ENCODE data around the gene C1QL1. TPM values are rescaled to one million over a fixed set of nuclear protein-coding genes. Genes with fewer than 3 reads are reported as not detected.

The C1QL1 gene
- total and polyA plus RNA-seq, 5 experiments from 2014 or later, result not detected

DNA sequence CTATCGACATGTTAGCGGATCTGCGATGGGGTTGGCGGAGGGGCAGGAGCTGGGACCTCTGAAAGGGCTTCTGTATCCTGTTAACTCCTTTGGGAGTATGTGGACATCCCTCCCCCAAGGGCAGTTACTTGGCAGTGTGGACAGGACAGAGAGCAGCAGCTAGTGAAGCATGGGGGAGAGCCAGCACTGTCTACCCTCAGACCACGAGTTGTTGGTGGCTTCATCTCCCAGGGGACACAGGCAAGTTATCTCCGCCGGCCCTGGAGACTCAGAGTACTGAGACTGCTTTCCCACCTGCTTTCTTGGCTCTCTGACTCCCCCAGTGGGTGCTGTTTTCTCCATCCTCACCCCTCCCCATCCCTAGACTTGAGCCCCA is 47.5 kb downstream of the C1QL1 start:
- peaks cover 1 to 30% (median 13%) of the 10 kb centered on the region in 5 donors for H3K27me3 Mint-ChIP-seq
- peak overlapping the region in 1 of 10 donors; percentile 21 for H3K27ac Mint-ChIP-seq
- no peaks in the 10 kb centered on the region for H3K9me3 Mint-ChIP-seq
- no peak for ATAC-seq
- H3K36me3 Mint-ChIP-seq, result no peaks in the 10 kb centered on the region
- H3K4me1 Mint-ChIP-seq, result no peaks in the 10 kb centered on the region
- peak in 1 of 10 donors; percentile 43 for DNase-seq
- POLR2A ChIA-PET, result interaction anchor here (0.8 to 1.0 kb wide), 2 partner anchors 215 to 228 kb away, joined by 3 to 6 read pairs; partner anchors contain the start of genes ACBD4 and HEXIM1
- no peak overlapping the region for H3K4me3 Mint-ChIP-seq

- DNase-seq (peak in 9 of 10 donors; percentile 27 to 78 (median 48)), ATAC-seq (peak; percentile 89 to 98)
- peak overlapping the region in 1 of 10 donors; percentile 22 for H3K4me3 Mint-ChIP-seq
- peak overlapping the region in 1 of 10 donors; percentile 21 for H3K27ac Mint-ChIP-seq
- no peaks in the 10 kb centered on the region for H3K36me3 Mint-ChIP-seq
- no peaks in the 10 kb centered on the region for H3K9me3 Mint-ChIP-seq
- POLR2A ChIA-PET, result interaction anchor here (0.6 to 1.0 kb wide), 3 partner anchors 129 to 228 kb away, joined by 3 to 6 read pairs (median 3); partner anchors contain the start of genes ACBD4 and HEXIM1
- peaks cover 1 to 36% (median 13%) of the 10 kb centered on the region in 5 donors for H3K27me3 Mint-ChIP-seq
- H3K4me1 Mint-ChIP-seq, result no peaks in the 10 kb centered on the region
These were observed 48.1 kb downstream of the C1QL1 start for GRCh38 chr17:44919885-44920564.

DNA sequence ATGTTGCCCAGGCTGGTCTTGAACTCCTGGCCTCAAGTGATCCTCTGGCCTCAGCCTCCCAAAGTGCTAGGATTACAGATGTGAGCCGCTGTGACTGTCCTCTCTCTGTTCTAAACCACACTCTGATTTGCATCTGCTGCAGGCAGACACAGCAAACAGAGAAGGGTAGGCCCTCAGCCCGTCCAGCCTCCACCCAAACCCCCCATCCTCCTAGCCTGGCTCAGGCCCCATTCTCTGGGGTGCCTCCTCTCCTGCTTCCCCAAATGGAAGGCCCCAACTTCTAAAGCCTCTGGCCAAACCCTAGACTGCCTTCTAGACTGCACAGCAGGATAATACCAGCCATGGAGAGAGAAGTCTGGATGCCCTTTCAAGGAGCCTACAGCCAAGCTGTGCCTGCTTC is 48.7 kb downstream of the C1QL1 start:
- Mint-ChIP-seq H3K9me3 (no peaks in the 10 kb centered on the region), H3K4me1 (no peaks in the 10 kb centered on the region), H3K36me3 (no peaks in the 10 kb centered on the region), H3K27me3 (peaks cover 1 to 42% (median 13%) of the 10 kb centered on the region in 5 donors), H3K27ac (no peak overlapping the region), H3K4me3 (no peak overlapping the region)
- DNase-seq, result peak in 1 of 10 donors; percentile 8
- POLR2A ChIA-PET, result interaction anchor here (0.6 to 1.0 kb wide), 2 partner anchors 130 to 229 kb away, joined by 3 to 6 read pairs; partner anchors contain the start of gene HEXIM1
- no peak for ATAC-seq

DNA sequence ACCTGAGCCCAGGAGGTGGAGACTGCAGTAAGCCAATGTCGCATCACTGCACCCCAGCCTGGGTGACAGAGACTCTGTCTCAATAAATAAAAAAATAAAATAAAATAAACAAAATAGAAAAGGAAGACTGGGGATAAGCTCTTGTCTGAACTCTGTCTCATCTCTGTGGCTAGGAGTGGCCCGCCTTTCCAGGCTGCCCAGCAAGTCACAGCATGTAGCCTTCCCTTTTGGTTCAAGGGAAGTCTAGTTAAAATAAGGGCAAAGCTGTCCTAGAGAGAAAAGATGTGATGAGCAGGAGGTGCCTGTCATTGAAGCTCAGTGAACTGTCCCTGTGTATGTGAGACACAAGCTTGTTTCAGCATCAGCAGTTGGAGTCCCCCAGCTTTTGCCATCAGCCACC is 50.1 kb downstream of the C1QL1 start:
- DNase-seq (peak in 1 of 10 donors; percentile 30), ATAC-seq (no peak)
- Mint-ChIP-seq H3K9me3 (no peaks in the 10 kb centered on the region), H3K4me3 (no peak overlapping the region), H3K4me1 (peaks cover 0 to 6% (median under 1%) of the 10 kb centered on the region in 4 donors), H3K27ac (peak overlapping the region in 1 of 10 donors; percentile 43), H3K27me3 (peaks cover 3 to 56% (median 17%) of the 10 kb centered on the region in 5 donors), H3K36me3 (no peaks in the 10 kb centered on the region)
- POLR2A ChIA-PET, result no interaction called here

DNA sequence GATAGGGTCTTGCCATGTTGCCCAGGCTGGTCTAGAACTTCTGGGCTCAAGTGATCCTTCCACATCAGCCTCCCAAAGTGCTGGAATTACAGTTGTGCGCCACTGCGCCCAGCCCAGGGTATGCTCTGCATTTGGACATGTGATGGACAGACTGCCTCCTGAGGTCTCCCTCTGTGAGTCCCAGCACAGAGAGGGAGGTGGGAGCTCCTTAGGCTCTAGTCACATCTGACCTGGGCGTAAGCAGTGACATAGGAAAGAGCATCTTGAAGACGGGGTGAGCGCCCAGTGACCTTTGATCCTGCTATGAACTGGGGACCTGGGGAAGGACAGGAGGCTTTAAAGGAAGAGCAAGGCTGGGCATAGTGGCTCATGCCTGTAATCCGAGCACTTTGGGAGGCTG is 50.6 kb downstream of the C1QL1 start:
- POLR2A ChIA-PET, result no interaction called here
- ATAC-seq, result no peak

DNA sequence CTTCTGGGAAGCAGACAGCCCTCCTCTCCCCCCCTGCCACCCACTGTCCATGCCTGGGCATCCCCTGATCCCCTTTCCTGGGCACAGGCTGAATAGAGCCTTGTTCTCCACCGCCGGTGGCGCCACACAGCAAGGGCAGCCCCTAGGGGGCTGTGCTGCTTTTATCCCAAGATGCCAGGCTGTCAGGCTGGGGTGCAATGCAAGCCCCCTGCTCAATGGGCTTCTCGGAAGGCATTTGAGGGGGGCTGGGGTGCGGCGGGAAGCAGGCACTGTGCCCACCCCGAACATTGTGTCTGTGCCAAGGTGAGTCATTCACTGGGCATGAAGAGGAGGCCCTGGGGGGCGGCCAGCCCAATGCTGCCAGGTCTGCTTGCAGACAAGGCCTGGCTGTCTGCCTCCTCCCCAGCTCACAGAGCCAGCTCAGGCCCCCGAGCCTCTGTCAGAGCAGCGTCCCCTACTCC is 51.3 kb downstream of the C1QL1 start:
- H3K4me1 Mint-ChIP-seq, result peaks cover 2 to 12% (median 3%) of the 10 kb centered on the region in 4 donors
- H3K27me3 Mint-ChIP-seq, result peaks cover 7 to 67% (median 23%) of the 10 kb centered on the region in 5 donors
- POLR2A ChIA-PET, result no interaction called here
- H3K9me3 Mint-ChIP-seq, result no peaks in the 10 kb centered on the region
- H3K36me3 Mint-ChIP-seq, result no peaks in the 10 kb centered on the region
- no peak overlapping the region for H3K27ac Mint-ChIP-seq
- no peak for ATAC-seq
- no peak overlapping the region for H3K4me3 Mint-ChIP-seq
- peak in 1 of 10 donors; percentile 57 for DNase-seq

More for the DNA sequence above, 50.6 kb downstream of the C1QL1 start:
- H3K27me3 Mint-ChIP-seq, result peaks cover 5 to 61% (median 21%) of the 10 kb centered on the region in 5 donors
- peaks cover under 1 to 10% (median 1%) of the 10 kb centered on the region in 4 donors for H3K4me1 Mint-ChIP-seq
- peak overlapping the region in 1 of 10 donors; percentile 41 for H3K27ac Mint-ChIP-seq
- no peaks in the 10 kb centered on the region for H3K9me3 Mint-ChIP-seq
- H3K36me3 Mint-ChIP-seq, result no peaks in the 10 kb centered on the region
- DNase-seq, result no peak
- no peak overlapping the region for H3K4me3 Mint-ChIP-seq

DNA sequence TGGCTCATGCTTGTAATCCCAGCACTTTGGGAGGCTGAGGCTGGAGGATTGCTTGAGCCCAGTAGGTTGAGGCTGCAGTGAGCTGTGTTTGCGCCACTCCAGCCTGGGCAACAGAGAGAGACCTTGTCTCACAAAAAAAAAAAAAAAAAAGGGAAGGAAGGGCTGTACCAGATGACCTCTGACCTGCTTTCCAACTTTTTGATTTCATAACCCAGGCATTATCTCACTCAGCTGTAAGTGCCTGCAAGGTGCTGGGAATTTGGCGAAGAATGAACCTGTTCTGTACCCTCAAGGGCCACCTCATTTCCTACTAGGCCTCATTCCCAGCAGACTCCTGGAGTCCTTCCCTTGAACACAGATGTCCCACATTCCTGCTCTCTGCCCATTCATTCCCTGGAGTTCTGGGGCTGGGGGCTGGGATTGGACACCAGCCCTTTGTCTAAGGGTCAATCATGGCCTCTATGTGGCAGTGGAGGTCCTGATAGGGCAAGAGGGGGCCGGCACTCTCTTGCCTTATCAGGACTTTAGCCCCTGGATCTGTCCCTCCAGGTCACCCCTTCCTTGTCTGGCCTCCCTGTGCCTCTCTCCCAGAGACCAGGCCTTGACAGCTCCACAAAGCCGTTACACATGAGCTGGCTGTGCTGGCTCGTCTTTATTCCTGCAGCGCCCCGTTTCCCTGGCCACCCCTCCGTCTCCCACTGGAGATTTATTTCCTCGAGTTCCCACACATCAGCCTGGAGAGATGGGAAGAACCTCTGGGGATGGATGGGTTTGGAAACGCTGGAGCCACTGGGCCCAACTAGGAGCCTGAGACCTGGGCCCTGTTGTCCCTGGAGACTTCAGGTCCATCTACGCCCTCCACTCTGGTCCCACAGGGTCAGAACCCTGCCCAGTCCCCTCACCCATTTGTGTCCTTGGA is 52.0 kb downstream of the C1QL1 start:
- POLR2A ChIA-PET, result no interaction called here
- DNase-seq, result peak in 1 of 10 donors; percentile 58
- no peak overlapping the region for H3K4me3 Mint-ChIP-seq
- peaks cover 7 to 66% (median 23%) of the 10 kb centered on the region in 5 donors for H3K27me3 Mint-ChIP-seq
- H3K9me3 Mint-ChIP-seq, result no peaks in the 10 kb centered on the region
- H3K36me3 Mint-ChIP-seq, result no peaks in the 10 kb centered on the region
- H3K4me1 Mint-ChIP-seq, result peaks cover 3 to 12% (median 4%) of the 10 kb centered on the region in 4 donors
- no peak for ATAC-seq
- H3K27ac Mint-ChIP-seq, result peak overlapping the region in 1 of 10 donors; percentile 37

DNA sequence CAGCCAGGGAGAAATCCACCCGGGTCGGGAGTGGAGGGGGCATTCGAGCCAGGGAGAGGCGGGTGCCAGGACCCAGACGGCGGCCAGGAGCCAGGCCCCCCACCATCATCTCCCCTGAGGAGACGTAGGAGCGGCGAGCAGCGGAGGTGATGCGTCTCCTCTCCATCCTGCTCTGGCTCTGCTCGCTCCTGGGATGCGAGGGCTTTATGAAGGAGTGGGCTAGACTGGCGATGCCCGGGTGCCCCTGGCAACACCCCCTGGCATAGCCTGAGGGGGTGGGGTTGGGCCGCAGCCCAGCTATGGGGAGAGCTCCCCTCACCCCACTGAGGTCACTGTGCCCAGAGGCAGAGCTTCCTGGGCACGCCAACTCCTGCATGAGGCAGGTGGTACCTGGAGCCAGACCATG is 52.8 kb downstream of the C1QL1 start, which contains the start of gene GFAP:
Gene GFAP, minus strand, starts transcription at position 180 of the 406 bp plus-strand sequence. Its CDS starts 14 bp downstream, at position 166.
- no peaks in the 10 kb centered on the region for H3K36me3 Mint-ChIP-seq
- H3K4me1 Mint-ChIP-seq, result peaks cover 7 to 12% (median 8%) of the 10 kb centered on the region in 4 donors
- peak within 1 kb of the TSS in 2 of 10 donors; percentile 14 to 37 for H3K27ac Mint-ChIP-seq
- ATAC-seq (no peak), DNase-seq (peak in 1 of 10 donors; percentile 52)
- peaks cover 14 to 66% (median 25%) of the 10 kb centered on the region in 5 donors for H3K27me3 Mint-ChIP-seq
- no peak within 1 kb of the TSS for H3K4me3 Mint-ChIP-seq
- POLR2A ChIA-PET, result no interaction called here
- H3K9me3 Mint-ChIP-seq, result no peaks in the 10 kb centered on the region

GRCh38 chr17:44914698-44915271 is 53.3 kb downstream of the C1QL1 start:
- DNase-seq, result peak in 1 of 10 donors; percentile 42
- no peak for ATAC-seq
- Mint-ChIP-seq H3K4me3 (no peak overlapping the region), H3K36me3 (no peaks in the 10 kb centered on the region), H3K9me3 (no peaks in the 10 kb centered on the region), H3K27me3 (peaks cover 14 to 65% (median 25%) of the 10 kb centered on the region in 5 donors), H3K27ac (peak overlapping the region in 1 of 10 donors; percentile 14), H3K4me1 (peaks cover 7 to 12% (median 8%) of the 10 kb centered on the region in 4 donors)
- POLR2A ChIA-PET, result no interaction called here

DNA sequence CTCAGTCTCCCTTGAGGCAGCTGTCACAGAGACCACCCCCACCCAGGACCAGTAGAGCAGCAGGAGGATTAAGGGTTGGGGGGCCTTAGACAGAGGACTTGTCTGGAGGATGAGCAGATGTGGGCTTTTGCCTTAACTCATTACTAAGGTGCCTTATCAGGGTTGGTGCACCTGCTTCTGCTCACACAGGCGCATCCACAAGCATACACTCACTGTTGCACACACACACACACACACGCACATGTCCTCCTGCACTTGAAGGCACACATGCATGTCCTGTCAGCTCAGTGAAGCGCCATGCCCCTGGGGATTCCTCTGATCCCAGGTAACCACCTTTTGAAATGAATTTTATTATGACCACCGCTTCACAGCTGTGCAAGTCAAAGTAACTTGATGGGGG is 54.0 kb downstream of the C1QL1 start:
- DNase-seq (peak in 1 of 10 donors; percentile 11), ATAC-seq (no peak)
- Mint-ChIP-seq H3K36me3 (no peaks in the 10 kb centered on the region), H3K4me3 (no peak overlapping the region), H3K9me3 (no peaks in the 10 kb centered on the region), H3K27ac (no peak overlapping the region), H3K4me1 (peaks cover 7 to 12% (median 8%) of the 10 kb centered on the region in 4 donors), H3K27me3 (peaks cover 14 to 65% (median 25%) of the 10 kb centered on the region in 5 donors)
- POLR2A ChIA-PET, result no interaction called here

DNA sequence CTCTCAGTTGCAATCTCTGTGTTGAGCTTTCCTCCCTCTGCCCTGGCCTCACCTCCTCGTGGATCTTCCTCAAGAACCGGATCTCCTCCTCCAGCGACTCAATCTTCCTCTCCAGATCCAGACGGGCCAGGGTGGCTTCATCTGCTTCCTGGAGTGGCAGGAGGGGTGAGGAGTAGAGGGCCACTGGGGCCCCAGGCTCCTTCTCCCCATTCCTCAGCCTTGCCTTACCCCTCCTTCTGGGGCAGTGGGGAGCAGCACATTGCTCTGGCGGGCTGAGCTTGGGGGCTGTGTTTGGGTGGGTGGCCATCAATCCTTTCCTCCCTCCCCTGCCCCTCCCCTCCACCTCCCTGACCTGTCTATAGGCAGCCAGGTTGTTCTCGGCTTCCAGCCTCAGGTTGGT is 54.4 kb downstream of the C1QL1 start:
- Mint-ChIP-seq H3K27ac (no peak overlapping the region), H3K27me3 (peaks cover 14 to 69% (median 25%) of the 10 kb centered on the region in 5 donors), H3K9me3 (no peaks in the 10 kb centered on the region), H3K4me3 (no peak overlapping the region), H3K4me1 (peaks cover 7 to 12% (median 8%) of the 10 kb centered on the region in 4 donors), H3K36me3 (no peaks in the 10 kb centered on the region)
- no peak for ATAC-seq
- POLR2A ChIA-PET, result no interaction called here
- no peak for DNase-seq
